DLD1 (cell line): ENCODE data around the gene ARGLU1.
"Not testable (repeated sequence)": the region's sequence is repeated elsewhere in the genome, so short reads cannot be mapped to it uniquely, and the experiment has no call there.

Experiments
- in situ Hi-C: cut with HindIII; loops from 2 replicates; pipeline ENCODE4 v1.10.0; 2017; ENCODE audit warnings: low sequenced_read_pairs

Gene ARGLU1

GRCh38 chr13:106567474-106568298 is at the start of gene ARGLU1:
ARGLU1 (minus strand) TSS chr13:106568137; CDS start chr13:106567919, 218 bp downstream.
- in situ Hi-C loops, result no loop called here

- in situ Hi-C loops, result no loop called here
Observed at GRCh38 chr13:106617561-106617960, 49.6 kb upstream of the ARGLU1 start.

- in situ Hi-C loops, result no loop called here
Observed at GRCh38 chr13:106616729-106617128, 48.8 kb upstream of the ARGLU1 start.

- in situ Hi-C loops, result no loop called here
Observed at GRCh38 chr13:106614874-106615273, 46.9 kb upstream of the ARGLU1 start.

- in situ Hi-C loops, result no loop called here
Observed at GRCh38 chr13:106612688-106613087, 44.8 kb upstream of the ARGLU1 start.

GRCh38 chr13:106610486-106610885 is 42.5 kb upstream of the ARGLU1 start:
- in situ Hi-C loops, result no loop called here

GRCh38 chr13:106609116-106609515 is 41.2 kb upstream of the ARGLU1 start:
- in situ Hi-C loops, result no loop called here

GRCh38 chr13:106603546-106603945 is 35.6 kb upstream of the ARGLU1 start:
- in situ Hi-C loops, result no loop called here

GRCh38 chr13:106602178-106602577 is 34.2 kb upstream of the ARGLU1 start:
- in situ Hi-C loops, result no loop called here

GRCh38 chr13:106601489-106601888 is 33.6 kb upstream of the ARGLU1 start:
- in situ Hi-C loops, result no loop called here

- in situ Hi-C loops, result not testable (repeated sequence)
Observed at GRCh38 chr13:106600798-106601135, 32.8 kb upstream of the ARGLU1 start.

- in situ Hi-C loops, result no loop called here
Observed at GRCh38 chr13:106599875-106600797, 32.2 kb upstream of the ARGLU1 start.

- in situ Hi-C loops, result no loop called here
Observed at GRCh38 chr13:106597749-106598395, 29.9 kb upstream of the ARGLU1 start.

- in situ Hi-C loops, result no loop called here
Observed at GRCh38 chr13:106597186-106597585, 29.2 kb upstream of the ARGLU1 start.

GRCh38 chr13:106596275-106596937 is 28.5 kb upstream of the ARGLU1 start:
- in situ Hi-C loops, result no loop called here

GRCh38 chr13:106595625-106596024 is 27.7 kb upstream of the ARGLU1 start:
- in situ Hi-C loops, result no loop called here

- in situ Hi-C loops, result no loop called here
Observed at GRCh38 chr13:106594980-106595379, 27.0 kb upstream of the ARGLU1 start.

- in situ Hi-C loops, result no loop called here
Observed at GRCh38 chr13:106593132-106593531, 25.2 kb upstream of the ARGLU1 start.

GRCh38 chr13:106591299-106591698 is 23.4 kb upstream of the ARGLU1 start:
- in situ Hi-C loops, result no loop called here

- in situ Hi-C loops, result no loop called here
Observed at GRCh38 chr13:106589716-106590115, 21.8 kb upstream of the ARGLU1 start.

GRCh38 chr13:106588367-106588766 is 20.4 kb upstream of the ARGLU1 start:
- in situ Hi-C loops, result no loop called here
